ENCODE results near the gene SETD4.

Gene SETD4

DNA sequence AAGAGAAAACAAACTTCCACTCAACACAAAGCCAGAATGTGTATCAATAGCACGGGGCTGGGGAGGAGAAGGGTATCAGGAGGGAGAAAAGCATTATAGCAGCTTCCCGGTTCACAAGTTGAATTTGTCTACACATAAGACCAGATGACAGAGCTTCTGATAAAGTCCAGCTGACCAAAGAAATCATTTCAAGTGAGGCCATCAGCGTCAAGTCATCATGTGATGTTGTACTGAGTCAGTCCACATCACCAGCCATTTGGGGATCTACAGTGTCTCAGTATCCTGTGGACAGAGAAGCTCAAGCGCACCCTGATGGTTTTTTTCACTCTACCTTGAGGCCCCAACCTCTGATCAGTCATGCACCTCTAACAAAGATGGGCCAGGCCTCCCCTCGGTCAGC lies 33.0 kb downstream of the SETD4 start:
- Histone ChIP-seq H3K4me1 (ENCODE audit: control insufficient read depth, insufficient read depth, low read depth, low read length) (peaks cover 2% of the 10 kb centered on the region), H3K14ac (ENCODE audit: low read length in 2 of 2) (no peak overlapping the region), H2AK5ac (ENCODE audit: low read length, severe bottlenecking) (no peak overlapping the region), H3K4ac (ENCODE audit: low read depth in 1 of 2, low read length in 2 of 2) (no peak overlapping the region), H2AFZ (ENCODE audit: low read depth, low read length) (no peak overlapping the region), H3K27ac (ENCODE audit: low read length, poor library complexity, severe bottlenecking) (no peak overlapping the region), H3K36me3 (ENCODE audit: control insufficient read depth in 1 of 2, insufficient read depth in 2 of 2, low read depth in 1 of 2, low read length in 2 of 2) (peaks cover 0 to 8% of the 10 kb centered on the region in 2 experiments), H2BK15ac (ENCODE audit: low read depth, poor library complexity, severe bottlenecking) (no peak overlapping the region), H2BK120ac (ENCODE audit: low read depth, low read length) (no peak overlapping the region), H3K27me3 (ENCODE audit: control insufficient read depth in 1 of 2, insufficient read depth in 1 of 2, low read length in 2 of 2) (no peaks in the 10 kb centered on the region), H3K23ac (ENCODE audit: low read length in 2 of 2) (no peak overlapping the region), H4K91ac (ENCODE audit: low read length) (no peak overlapping the region), H3K4me2 (ENCODE audit: low read length, poor library complexity, severe bottlenecking) (no peak overlapping the region), H3K18ac (ENCODE audit: low read depth in 1 of 2, low read length in 2 of 2) (no peak overlapping the region), H3K4me3 (ENCODE audit: insufficient read depth in 1 of 2, low read depth in 1 of 2, low read length in 2 of 2) (no peak overlapping the region), H3K9me3 (ENCODE audit: control insufficient read depth, low read length) (no peaks in the 10 kb centered on the region), H2BK12ac (ENCODE audit: low read length in 2 of 2) (no peak overlapping the region), H4K8ac (ENCODE audit: low read length) (no peak overlapping the region), H3K9ac (ENCODE audit: low read length) (peak overlapping the region; percentile 78), H2BK5ac (ENCODE audit: low read depth, low read length, poor library complexity, severe bottlenecking) (no peak overlapping the region), H3K79me1 (replicated peaks; ENCODE audit: low read length, poor library complexity, severe bottlenecking) (no peaks in the 10 kb centered on the region)
- peak; percentile 62 for DNase-seq
- 70% methylated on average over 5 of the region's 5 CpGs for WGBS

DNA sequence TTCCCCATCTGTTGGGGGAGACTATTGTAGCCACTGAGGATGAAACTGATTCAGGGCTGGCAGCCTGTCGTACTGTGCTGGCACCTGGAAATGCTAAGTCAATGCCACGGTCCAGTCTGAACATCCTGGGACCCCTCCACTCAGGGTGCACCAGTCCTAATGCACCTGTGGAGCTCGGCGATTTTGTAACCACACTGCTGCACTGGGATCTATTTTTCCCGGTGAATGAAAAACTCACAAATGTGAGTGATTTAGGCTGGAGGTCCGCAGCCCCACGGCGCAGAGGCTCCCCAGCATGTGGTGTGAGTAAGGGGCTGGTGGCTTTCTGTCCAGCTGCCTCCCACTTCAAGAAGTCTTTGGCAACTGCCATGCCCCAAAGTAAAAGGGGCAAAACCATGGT lies 35.5 kb downstream of the SETD4 start:
- Histone ChIP-seq H3K27ac (ENCODE audit: low read length, poor library complexity, severe bottlenecking) (no peak overlapping the region), H3K18ac (ENCODE audit: low read depth in 1 of 2, low read length in 2 of 2) (no peak overlapping the region), H3K4me2 (ENCODE audit: low read length, poor library complexity, severe bottlenecking) (no peak overlapping the region), H3K14ac (ENCODE audit: low read length in 2 of 2) (no peak overlapping the region), H3K9ac (ENCODE audit: low read length) (no peak overlapping the region), H2BK12ac (ENCODE audit: low read length in 2 of 2) (no peak overlapping the region), H3K4me3 (ENCODE audit: insufficient read depth in 1 of 2, low read depth in 1 of 2, low read length in 2 of 2) (no peak overlapping the region), H2AFZ (ENCODE audit: low read depth, low read length) (no peak overlapping the region), H4K91ac (ENCODE audit: low read length) (no peak overlapping the region), H2BK120ac (ENCODE audit: low read depth, low read length) (no peak overlapping the region), H3K79me1 (replicated peaks; ENCODE audit: low read length, poor library complexity, severe bottlenecking) (no peaks in the 10 kb centered on the region), H2BK5ac (ENCODE audit: low read depth, low read length, poor library complexity, severe bottlenecking) (no peak overlapping the region), H3K4ac (ENCODE audit: low read depth in 1 of 2, low read length in 2 of 2) (no peak overlapping the region), H3K4me1 (ENCODE audit: control insufficient read depth, insufficient read depth, low read depth, low read length) (peaks cover 2% of the 10 kb centered on the region), H2AK5ac (ENCODE audit: low read length, severe bottlenecking) (no peak overlapping the region), H3K27me3 (ENCODE audit: control insufficient read depth in 1 of 2, insufficient read depth in 1 of 2, low read length in 2 of 2) (no peaks in the 10 kb centered on the region), H2BK15ac (ENCODE audit: low read depth, poor library complexity, severe bottlenecking) (no peak overlapping the region), H3K23ac (ENCODE audit: low read length in 2 of 2) (no peak overlapping the region), H3K36me3 (ENCODE audit: control insufficient read depth in 1 of 2, insufficient read depth in 2 of 2, low read depth in 1 of 2, low read length in 2 of 2) (no peaks in the 10 kb centered on the region), H3K9me3 (ENCODE audit: control insufficient read depth, low read length) (no peaks in the 10 kb centered on the region), H4K8ac (ENCODE audit: low read length) (no peak overlapping the region)
- 92% methylated on average over 8 of the region's 8 CpGs for WGBS
- no peak for DNase-seq

DNA sequence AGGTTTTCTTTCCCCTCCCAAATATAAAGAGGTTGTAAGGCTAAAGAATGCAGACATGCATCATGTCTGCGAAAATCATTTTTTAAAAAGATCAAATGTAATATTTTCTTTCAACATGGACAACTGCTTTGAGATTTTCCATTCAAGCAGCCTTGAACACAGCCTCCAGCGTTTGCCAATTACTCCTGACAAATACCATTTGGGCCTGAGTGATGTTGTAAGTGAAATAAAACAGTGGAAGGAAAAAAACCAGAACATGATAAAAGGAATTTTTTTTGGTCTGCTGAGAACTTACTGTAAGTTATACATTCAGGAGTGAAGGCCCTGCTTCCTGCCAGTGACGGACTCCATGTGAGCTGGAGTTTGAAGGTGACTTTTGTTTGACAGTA lies 37.2 kb downstream of the SETD4 start:
- Histone ChIP-seq H3K27me3 (ENCODE audit: control insufficient read depth in 1 of 2, insufficient read depth in 1 of 2, low read length in 2 of 2) (no peaks in the 10 kb centered on the region), H3K4me1 (ENCODE audit: control insufficient read depth, insufficient read depth, low read depth, low read length) (no peaks in the 10 kb centered on the region), H2AK5ac (ENCODE audit: low read length, severe bottlenecking) (no peak overlapping the region), H3K4ac (ENCODE audit: low read depth in 1 of 2, low read length in 2 of 2) (no peak overlapping the region), H4K91ac (ENCODE audit: low read length) (no peak overlapping the region), H3K9ac (ENCODE audit: low read length) (no peak overlapping the region), H3K36me3 (ENCODE audit: control insufficient read depth in 1 of 2, insufficient read depth in 2 of 2, low read depth in 1 of 2, low read length in 2 of 2) (no peaks in the 10 kb centered on the region), H3K4me2 (ENCODE audit: low read length, poor library complexity, severe bottlenecking) (no peak overlapping the region), H3K79me1 (replicated peaks; ENCODE audit: low read length, poor library complexity, severe bottlenecking) (no peaks in the 10 kb centered on the region), H3K23ac (ENCODE audit: low read length in 2 of 2) (no peak overlapping the region), H3K27ac (ENCODE audit: low read length, poor library complexity, severe bottlenecking) (no peak overlapping the region), H2AFZ (ENCODE audit: low read depth, low read length) (no peak overlapping the region), H3K18ac (ENCODE audit: low read depth in 1 of 2, low read length in 2 of 2) (no peak overlapping the region), H2BK5ac (ENCODE audit: low read depth, low read length, poor library complexity, severe bottlenecking) (no peak overlapping the region), H2BK120ac (ENCODE audit: low read depth, low read length) (no peak overlapping the region), H2BK15ac (ENCODE audit: low read depth, poor library complexity, severe bottlenecking) (no peak overlapping the region), H3K9me3 (ENCODE audit: control insufficient read depth, low read length) (no peaks in the 10 kb centered on the region), H4K8ac (ENCODE audit: low read length) (no peak overlapping the region), H3K4me3 (ENCODE audit: insufficient read depth in 1 of 2, low read depth in 1 of 2, low read length in 2 of 2) (no peak overlapping the region), H2BK12ac (ENCODE audit: low read length in 2 of 2) (no peak overlapping the region), H3K14ac (ENCODE audit: low read length in 2 of 2) (no peak overlapping the region)
- DNase-seq: peak; percentile 60
- WGBS: 56% methylated on average over 2 of the region's 3 CpGs

DNA sequence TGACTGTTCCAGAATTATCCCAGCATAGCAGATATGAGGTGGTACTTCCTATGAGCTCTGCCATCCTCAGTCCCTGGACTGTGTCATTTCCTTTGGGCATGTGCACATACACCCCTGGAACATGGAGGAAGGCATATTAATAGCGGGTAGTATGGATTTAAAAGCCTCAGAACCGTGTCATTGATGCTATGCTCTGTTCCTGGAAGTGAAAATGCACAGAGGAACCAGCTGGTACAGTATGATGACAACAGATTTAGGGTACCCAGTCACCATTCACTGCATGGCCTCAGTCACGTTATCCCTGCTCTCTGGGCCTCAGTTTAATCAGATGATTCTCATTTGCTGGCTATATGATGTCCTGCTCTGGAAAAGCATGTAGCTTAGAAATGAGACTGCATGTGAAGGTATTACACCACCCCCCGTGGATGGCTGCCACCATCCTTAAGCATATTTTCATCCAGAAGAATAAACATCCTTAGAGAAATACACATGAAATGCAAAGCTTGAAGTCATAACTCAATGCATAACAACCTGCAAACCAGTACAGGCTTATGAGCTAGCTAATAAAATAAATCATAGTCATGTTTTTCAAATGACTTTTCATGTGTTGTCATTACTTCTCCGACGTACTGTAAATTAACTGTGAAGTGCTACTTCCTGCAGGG lies 37.8 kb downstream of the SETD4 start:
- no peak overlapping the region for H3K4me3 ChIP-seq (ENCODE audit: insufficient read depth in 1 of 2, low read depth in 1 of 2, low read length in 2 of 2)
- H3K36me3 ChIP-seq (ENCODE audit: control insufficient read depth in 1 of 2, insufficient read depth in 2 of 2, low read depth in 1 of 2, low read length in 2 of 2): no peaks in the 10 kb centered on the region
- no peak overlapping the region for H2BK15ac ChIP-seq (ENCODE audit: low read depth, poor library complexity, severe bottlenecking)
- no peak overlapping the region for H3K23ac ChIP-seq (ENCODE audit: low read length in 2 of 2)
- peak overlapping the region; percentile 10 for H2AFZ ChIP-seq (ENCODE audit: low read depth, low read length)
- H2BK12ac ChIP-seq (ENCODE audit: low read length in 2 of 2): no peak overlapping the region
- peak; percentile 2 for DNase-seq
- H3K14ac ChIP-seq (ENCODE audit: low read length in 2 of 2): no peak overlapping the region
- no peak overlapping the region for H2AK5ac ChIP-seq (ENCODE audit: low read length, severe bottlenecking)
- no peaks in the 10 kb centered on the region for H3K9me3 ChIP-seq (ENCODE audit: control insufficient read depth, low read length)
- no peak overlapping the region for H4K8ac ChIP-seq (ENCODE audit: low read length)
- H3K27me3 ChIP-seq (ENCODE audit: control insufficient read depth in 1 of 2, insufficient read depth in 1 of 2, low read length in 2 of 2): no peaks in the 10 kb centered on the region
- H3K27ac ChIP-seq (ENCODE audit: low read length, poor library complexity, severe bottlenecking): no peak overlapping the region
- H3K9ac ChIP-seq (ENCODE audit: low read length): no peak overlapping the region
- H2BK120ac ChIP-seq (ENCODE audit: low read depth, low read length): no peak overlapping the region
- no peaks in the 10 kb centered on the region for H3K79me1 ChIP-seq (replicated peaks; ENCODE audit: low read length, poor library complexity, severe bottlenecking)
- H3K4me2 ChIP-seq (ENCODE audit: low read length, poor library complexity, severe bottlenecking): no peak overlapping the region
- no peaks in the 10 kb centered on the region for H3K4me1 ChIP-seq (ENCODE audit: control insufficient read depth, insufficient read depth, low read depth, low read length)
- H2BK5ac ChIP-seq (ENCODE audit: low read depth, low read length, poor library complexity, severe bottlenecking): no peak overlapping the region
- no peak overlapping the region for H3K18ac ChIP-seq (ENCODE audit: low read depth in 1 of 2, low read length in 2 of 2)
- H4K91ac ChIP-seq (ENCODE audit: low read length): no peak overlapping the region
- 90% methylated on average over 4 of the region's 6 CpGs for WGBS
- H3K4ac ChIP-seq (ENCODE audit: low read depth in 1 of 2, low read length in 2 of 2): no peak overlapping the region
